Stimulated activated naive CD4-positive, alpha-beta T cell (primary cell): ENCODE data around the gene MYOZ3.

Source experiments
- DNase-seq, 6 experiments: peaks; one replicate each; lab custom pipeline; 2025; lab: John Stamatoyannopoulos, UW

Gene MYOZ3, protein sequence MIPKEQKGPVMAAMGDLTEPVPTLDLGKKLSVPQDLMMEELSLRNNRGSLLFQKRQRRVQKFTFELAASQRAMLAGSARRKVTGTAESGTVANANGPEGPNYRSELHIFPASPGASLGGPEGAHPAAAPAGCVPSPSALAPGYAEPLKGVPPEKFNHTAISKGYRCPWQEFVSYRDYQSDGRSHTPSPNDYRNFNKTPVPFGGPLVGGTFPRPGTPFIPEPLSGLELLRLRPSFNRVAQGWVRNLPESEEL

GRCh38 chr5:150661086-150661485 lies at the start of gene MYOZ3:
MYOZ3 (plus strand) TSS chr5:150661251; CDS start chr5:150662942, 1,691 bp downstream.
- DNase-seq, result no peak

DNA sequence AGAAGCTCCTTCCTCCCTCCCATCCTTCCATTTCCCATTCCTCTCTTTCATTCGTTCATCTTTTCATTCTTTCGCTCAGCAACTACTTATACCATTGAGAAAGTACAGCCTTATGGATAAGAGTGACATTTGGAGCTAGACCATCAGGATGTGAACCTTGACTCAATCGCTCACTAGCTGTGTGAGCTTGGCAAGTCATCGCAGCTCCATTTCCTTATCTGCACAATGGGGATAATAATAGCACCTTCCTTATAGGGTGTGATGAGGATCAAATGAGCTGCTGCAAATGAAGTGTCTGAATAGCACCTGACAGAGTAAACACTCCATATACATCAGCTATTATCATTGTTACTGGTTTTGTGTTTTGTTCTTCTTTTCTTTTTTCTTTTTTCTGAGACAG lies 48.6 kb upstream of the MYOZ3 start:
- DNase-seq, result no peak

DNA sequence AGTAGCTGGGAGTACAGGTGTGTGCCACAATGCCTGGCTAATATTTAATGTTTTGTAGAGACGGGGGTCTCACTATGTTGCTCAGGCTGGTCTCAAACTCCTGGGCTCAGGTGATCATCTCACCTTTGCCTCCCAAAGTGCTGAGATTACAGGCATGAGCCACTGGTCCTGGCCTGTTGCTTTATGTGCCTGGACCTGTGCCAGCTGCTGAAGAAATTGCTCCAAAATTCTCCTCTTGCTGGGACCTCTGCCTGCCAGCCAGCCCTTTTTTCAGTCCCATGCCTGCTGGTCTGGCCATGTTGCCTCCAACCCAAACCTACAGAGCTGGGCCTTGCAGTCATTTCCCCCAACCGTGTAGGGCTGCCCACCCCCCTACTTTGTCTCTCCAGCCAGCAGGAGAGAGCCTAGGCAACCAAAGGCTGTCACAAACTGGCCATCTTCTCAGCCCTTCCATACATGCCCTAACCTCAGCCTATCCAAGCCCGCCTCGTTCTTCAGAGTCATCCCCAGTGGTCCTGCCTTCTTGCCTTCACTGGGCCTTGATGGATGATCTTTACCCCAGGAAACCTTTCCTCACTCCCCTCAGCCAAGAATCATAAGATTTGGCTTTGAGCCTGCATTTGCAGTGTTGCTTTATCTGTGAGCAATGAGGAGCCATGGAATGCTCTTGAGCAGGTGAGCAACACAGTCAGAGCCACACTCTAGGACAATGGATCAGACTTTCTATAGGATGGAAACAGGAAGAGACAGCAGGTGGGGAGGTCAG lies 48.0 kb upstream of the MYOZ3 start:
- DNase-seq, result no peak

DNA sequence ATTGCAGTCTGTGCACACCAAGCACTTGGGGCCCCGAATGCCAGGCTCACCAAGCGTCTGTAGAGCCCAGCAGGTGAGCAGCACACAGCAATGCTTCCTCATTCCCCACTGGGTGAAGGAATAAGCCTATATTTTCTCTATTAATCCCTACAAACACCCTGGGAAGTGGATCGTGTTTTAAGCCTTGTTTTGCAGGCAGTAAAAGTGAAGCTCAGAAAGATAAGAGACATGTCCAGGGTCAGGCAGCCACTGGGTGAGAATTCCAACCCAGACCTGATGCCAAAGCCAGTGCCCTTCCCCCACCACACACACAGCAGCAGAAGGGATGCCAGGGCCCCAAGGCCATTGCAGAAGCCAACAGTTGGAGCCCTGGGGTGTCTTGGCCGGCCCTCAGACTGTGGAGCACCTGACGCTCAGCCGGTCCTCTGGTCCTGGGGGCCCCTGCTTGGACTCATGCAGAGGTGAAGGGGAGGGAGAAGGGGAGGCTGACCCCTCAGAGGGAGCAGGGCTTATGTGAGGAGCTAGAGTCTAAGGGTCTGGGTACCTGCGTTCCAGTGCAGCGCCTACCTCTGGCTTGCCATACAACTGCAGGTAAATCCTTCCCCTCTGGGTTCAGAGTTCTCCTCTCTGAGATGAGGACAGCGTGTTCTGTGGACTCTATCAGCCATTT lies 46.9 kb upstream of the MYOZ3 start:
- no peak for DNase-seq

DNA sequence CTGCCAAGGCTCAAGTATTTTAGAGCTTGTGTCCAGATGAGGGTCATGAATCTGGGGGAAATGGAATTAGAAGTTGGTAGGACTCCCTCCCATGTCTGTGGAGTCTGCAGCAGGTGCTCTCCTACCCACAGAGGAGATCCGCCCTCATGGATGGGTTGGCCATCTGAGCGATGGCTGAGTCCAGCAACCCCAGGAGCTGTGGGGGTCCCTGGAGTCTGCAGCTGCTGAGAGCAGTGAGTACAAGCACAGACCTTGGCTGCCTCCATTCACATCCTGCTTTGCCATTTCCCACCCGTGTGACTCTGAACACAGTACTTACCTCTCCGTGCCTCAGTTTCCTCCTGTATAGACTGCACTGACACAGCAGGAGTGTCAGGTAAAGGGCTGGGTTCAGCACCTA lies 46.4 kb upstream of the MYOZ3 start:
- DNase-seq, result no peak

GRCh38 chr5:150615141-150615699 lies 45.8 kb upstream of the MYOZ3 start:
- no peak for DNase-seq

GRCh38 chr5:150616024-150616470 lies 45.0 kb upstream of the MYOZ3 start:
- DNase-seq, result no peak

DNA sequence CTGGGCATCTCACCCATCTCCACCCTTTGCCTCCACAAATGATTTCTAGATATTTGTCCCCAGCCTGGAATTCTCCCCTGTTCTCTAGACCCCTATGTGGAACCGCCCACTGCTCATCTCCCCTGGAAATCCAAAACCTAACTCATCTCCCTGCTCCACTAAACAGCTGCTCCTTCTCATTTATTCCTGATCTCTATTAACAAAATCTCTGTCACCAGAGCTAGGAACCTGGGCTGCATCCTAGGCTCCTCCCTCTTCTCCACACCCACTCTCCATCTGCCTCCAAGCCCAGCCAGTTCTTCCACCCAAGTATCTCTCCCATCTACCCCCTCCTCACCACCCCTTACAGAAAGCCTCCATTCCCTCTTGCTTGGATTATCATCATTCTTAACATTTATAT lies 44.5 kb upstream of the MYOZ3 start:
- no peak for DNase-seq

DNA sequence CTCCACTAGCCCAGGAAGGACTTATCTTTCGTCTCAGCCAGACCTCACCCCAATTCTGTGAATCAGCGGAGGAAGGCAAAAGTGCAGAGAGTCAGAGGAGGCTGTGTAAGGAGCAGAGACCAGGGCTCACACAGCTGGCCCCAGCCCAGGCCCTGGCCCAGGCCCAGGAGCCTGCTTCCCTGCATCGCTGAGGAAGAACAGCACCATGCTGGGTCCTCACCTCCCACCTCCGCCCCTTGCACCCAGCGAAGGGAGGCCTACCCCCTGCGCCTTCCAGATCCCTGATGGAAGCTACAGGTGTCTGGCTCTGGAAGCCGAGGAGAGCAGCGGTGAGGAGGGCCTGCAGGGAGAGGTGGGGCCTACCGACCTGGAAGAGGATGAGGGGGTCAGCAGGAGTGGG lies 42.9 kb upstream of the MYOZ3 start:
- no peak for DNase-seq

- no peak for DNase-seq
Measured at GRCh38 chr5:150618588-150619281, 42.3 kb upstream of the MYOZ3 start.

- DNase-seq, result no peak
Measured at GRCh38 chr5:150619359-150620230, 41.5 kb upstream of the MYOZ3 start.

GRCh38 chr5:150621301-150621700 lies 39.8 kb upstream of the MYOZ3 start:
- no peak for DNase-seq

- DNase-seq, result no peak
Measured at GRCh38 chr5:150622157-150622556, 38.9 kb upstream of the MYOZ3 start.

GRCh38 chr5:150623152-150623877 lies 37.7 kb upstream of the MYOZ3 start:
- no peak for DNase-seq

- no peak for DNase-seq
Measured at GRCh38 chr5:150623878-150624216, 37.2 kb upstream of the MYOZ3 start.

DNA sequence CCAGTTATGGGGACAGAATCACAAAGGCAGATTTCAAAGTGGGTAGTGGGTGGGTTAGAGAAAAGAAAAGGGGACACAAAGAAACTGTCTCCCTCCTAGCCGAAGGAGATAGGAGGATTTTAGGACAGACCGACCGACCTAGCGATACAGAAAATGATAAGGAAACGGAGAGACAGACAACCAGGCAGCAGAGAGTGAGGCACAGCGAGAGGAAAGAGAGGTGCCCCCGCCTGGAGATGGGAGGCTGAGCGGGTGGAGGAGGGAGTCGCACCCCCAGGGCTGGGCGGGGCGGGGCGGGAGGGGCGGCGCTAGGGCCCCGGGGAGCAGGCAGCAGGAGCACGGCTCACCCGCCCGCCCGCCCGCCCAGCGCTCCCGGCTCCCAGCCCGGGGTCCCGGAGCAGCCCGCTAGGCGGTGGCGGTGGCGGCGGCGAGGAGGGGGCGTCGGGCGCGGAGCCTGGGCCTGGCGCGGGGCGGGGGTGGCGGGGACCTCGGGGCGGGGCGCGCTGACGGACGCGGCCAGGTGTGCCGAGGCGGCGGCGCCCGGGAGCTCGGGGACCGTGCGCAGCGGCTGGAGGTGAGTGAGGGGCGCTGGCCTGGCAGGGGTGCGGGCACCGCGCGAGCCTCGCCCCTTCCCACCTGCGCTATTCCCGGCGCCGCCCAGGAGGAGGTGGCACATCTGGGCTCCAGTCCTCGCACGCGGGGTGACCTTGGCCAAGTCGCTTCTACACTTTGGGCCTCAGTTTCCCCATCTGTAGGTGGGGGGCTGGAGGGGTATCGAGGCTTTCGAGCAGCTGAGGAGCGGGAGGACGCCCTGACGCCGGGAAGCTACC lies 36.5 kb upstream of the MYOZ3 start:
- DNase-seq, result peak; percentile 5 to 55 (median 30)

- DNase-seq, result no peak
Measured at GRCh38 chr5:150625164-150625535, 35.9 kb upstream of the MYOZ3 start.

GRCh38 chr5:150625831-150626746 lies 35.0 kb upstream of the MYOZ3 start:
- no peak for DNase-seq

DNA sequence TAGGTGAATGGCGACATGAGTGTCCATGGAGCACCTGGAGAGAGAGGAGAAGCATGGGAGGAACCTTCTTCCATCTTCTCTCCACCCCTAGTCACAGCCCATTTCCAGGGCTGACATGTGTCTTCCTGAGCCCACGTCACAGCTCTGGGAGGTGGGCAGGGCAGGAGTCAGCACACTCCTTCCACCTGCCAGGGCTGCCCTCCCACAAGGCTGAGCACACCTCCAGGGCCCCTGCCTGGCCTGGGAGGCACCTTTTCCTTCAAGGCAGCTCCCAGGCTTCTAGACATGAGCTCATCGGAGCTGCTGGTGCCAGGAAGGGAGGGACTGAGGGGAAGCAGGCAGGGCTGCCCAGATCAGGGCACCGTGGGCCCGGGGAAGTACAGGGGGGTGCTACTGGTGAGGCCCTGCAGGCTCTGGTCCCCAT lies 34.2 kb upstream of the MYOZ3 start:
- DNase-seq, result no peak
